Measurements from ENCODE around the gene CLDN7.

GRCh38 chr17:7309628-7310027, 47.4 kb upstream of the CLDN7 start:
- TF ChIP-seq ZFP30 (CRISPR knock-in tag; IDR thresholded peaks at IDR 0.05) (no peak), PPARA (CRISPR knock-in tag; IDR thresholded peaks at IDR 0.05; ENCODE audit: borderline replicate concordance) (no peak), TOX (CRISPR knock-in tag; IDR thresholded peaks at IDR 0.05; ENCODE audit: borderline replicate concordance) (no peak), ARNTL (CRISPR knock-in tag; IDR thresholded peaks at IDR 0.05; ENCODE audit: borderline replicate concordance, low read depth) (no peak), OSR1 (CRISPR knock-in tag; IDR thresholded peaks at IDR 0.05) (no peak), PATZ1 (CRISPR knock-in tag; IDR thresholded peaks at IDR 0.05; ENCODE audit: borderline replicate concordance) (no peak), ZNF565 (CRISPR knock-in tag; conservative IDR thresholded peaks at IDR 0.05; ENCODE audit: low read depth) (no peak), ZNF8 (CRISPR knock-in tag; IDR thresholded peaks at IDR 0.05) (no peak), RARB (CRISPR knock-in tag; IDR thresholded peaks at IDR 0.05) (no peak), TSHZ2 (CRISPR knock-in tag; IDR thresholded peaks at IDR 0.05) (no peak), CSDC2 (CRISPR knock-in tag; IDR thresholded peaks at IDR 0.05) (no peak), CSRNP3 (CRISPR knock-in tag; IDR thresholded peaks at IDR 0.05) (no peak), ZNF70 (CRISPR knock-in tag; IDR thresholded peaks at IDR 0.05) (no peak)

Data from SK-N-SH treated with all-trans-retinoic acid at 6 μM for 48 hours (cell line).